K562 (cell line): Measurements from ENCODE around the gene TMC2. TPM values are rescaled to one million over a fixed set of nuclear protein-coding genes. Genes with fewer than 3 reads are reported as not detected.

Experiments
- ARID2 ChIP-seq: fragments of 450-650 bp; IDR thresholded peaks from 2 replicates; pipeline ENCODE4 v1.6.1; 2017; ENCODE audit warnings: antibody characterized with exemption, mild to moderate bottlenecking
- KHSRP ChIP-seq: fragments of 450-650 bp; IDR thresholded peaks from 2 replicates; pipeline ENCODE4 v1.6.1; 2017
- NR3C1 ChIP-seq: sonication (generic); formaldehyde crosslinking; IDR thresholded peaks from 2 replicates; pipeline ENCODE4 v1.8.1; 2022; ENCODE audit warnings: missing genetic modification reagents
- TBP ChIP-seq: optimal IDR thresholded peaks from 2 replicates; pipeline ENCODE3; 2011; ENCODE audit warnings: low read depth, low read length, improper control_type of control experiment
- ZNF232 ChIP-seq: sonication (generic); formaldehyde crosslinking; IDR thresholded peaks from 2 replicates; pipeline ENCODE4 v1.8.0; 2022; ENCODE audit warnings: mild to moderate bottlenecking, missing genetic modification reagents
- ZNF77 ChIP-seq: fragments of 250-450 bp; sonication (Bioruptor Pico); IDR thresholded peaks from 2 replicates; pipeline ENCODE4 v1.5.0; 2020
- polyA plus RNA-seq, 8 experiments: library from polyadenylated mRNA; depleted of rRNA in 4 of 8; stranded (reverse) in 5 of 8; unstranded in 3 of 8; fragments of >200 nt; fragmentation: Nextera tagmentation in 2 of 8; fragmentation: Illumina TruSeq in 1 of 8; extraction: Ambion mirVana in 2 of 8; extraction: Trizol in 1 of 8; gene quantifications; 2 replicates each; pipeline versions ENCODE4 v1.2.1 to v1.2.3, GENCODE V29; 2011 to 2014; ENCODE audit warnings: inconsistent platforms in 1 of 8, missing spikeins in 1 of 8
- total RNA-seq, 7 experiments: library from RNA; depleted of rRNA in 6 of 7; stranded (reverse); fragments of >200 nt in 6 of 7; fragmentation: Illumina TruSeq in 2 of 7; extraction: Trizol in 2 of 7; gene quantifications; 2 replicates each; pipeline versions ENCODE4 v1.2.1 to v1.2.3, GENCODE V29; 2011 to 2021; ENCODE audit warnings: low replicate concordance in 1 of 7
- TF ChIP-seq, protein P1 (sequence below): fragments of 450-650 bp; IDR thresholded peaks from 2 replicates; pipeline ENCODE4 v1.6.1; 2016; ENCODE audit warnings: low read depth
- TF ChIP-seq, protein P2 (sequence below): fragments of 250-450 bp; sonication (Bioruptor Pico); IDR thresholded peaks from 2 replicates; pipeline ENCODE4 v1.5.1; 2021; ENCODE audit warnings: mild to moderate bottlenecking
- TF ChIP-seq, protein P3 (sequence below): fragments of 200-800 bp; sonication (Bioruptor generic); IDR thresholded peaks from 2 replicates; pipeline ENCODE4 v1.6.1; 2017; ENCODE audit warnings: missing genetic modification characterization, missing compliant biosample characterization

TMC2 gene
- total and polyA plus RNA-seq, 9 of the 15 experiments (the other 6 are each of a cell fraction or from before 2014, with no cell fraction given): not detected

DNA sequence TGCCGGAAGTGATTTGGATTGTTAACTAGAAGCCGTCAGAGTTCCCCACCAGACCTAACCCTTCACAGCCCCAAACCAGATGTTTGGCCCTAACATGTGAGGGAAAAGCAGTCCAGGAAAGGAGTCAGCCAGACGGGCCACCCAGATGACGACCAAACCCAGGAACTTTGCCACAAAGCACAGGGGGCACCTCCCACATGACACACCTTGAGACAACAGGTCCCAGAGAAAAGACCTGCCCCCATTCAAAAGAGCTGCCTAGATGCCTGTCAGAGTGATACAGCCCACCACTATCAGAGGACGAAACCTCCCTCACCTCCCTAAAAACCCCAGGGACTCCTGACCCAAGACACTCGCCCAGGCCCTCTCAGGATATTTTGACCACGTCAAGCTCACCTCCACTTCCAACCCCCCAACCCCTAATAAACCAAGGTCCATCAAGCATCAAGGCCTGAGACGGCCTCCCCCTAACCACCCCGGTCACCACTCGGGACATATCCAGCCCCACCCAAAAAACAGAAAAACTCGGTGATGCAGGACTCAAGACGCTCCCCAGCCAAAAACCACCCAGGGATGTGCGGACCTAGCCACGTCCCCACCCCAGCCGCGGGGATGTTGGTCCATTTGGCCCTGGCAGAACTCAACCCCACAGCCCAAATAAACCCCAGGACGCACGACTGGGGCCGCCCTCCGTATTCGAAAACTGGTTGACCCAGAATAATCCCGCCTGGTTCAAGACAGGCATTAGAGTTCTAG lies 28.3 kb upstream of the TMC2 start (continued):
- TF ChIP-seq, protein P1, sequence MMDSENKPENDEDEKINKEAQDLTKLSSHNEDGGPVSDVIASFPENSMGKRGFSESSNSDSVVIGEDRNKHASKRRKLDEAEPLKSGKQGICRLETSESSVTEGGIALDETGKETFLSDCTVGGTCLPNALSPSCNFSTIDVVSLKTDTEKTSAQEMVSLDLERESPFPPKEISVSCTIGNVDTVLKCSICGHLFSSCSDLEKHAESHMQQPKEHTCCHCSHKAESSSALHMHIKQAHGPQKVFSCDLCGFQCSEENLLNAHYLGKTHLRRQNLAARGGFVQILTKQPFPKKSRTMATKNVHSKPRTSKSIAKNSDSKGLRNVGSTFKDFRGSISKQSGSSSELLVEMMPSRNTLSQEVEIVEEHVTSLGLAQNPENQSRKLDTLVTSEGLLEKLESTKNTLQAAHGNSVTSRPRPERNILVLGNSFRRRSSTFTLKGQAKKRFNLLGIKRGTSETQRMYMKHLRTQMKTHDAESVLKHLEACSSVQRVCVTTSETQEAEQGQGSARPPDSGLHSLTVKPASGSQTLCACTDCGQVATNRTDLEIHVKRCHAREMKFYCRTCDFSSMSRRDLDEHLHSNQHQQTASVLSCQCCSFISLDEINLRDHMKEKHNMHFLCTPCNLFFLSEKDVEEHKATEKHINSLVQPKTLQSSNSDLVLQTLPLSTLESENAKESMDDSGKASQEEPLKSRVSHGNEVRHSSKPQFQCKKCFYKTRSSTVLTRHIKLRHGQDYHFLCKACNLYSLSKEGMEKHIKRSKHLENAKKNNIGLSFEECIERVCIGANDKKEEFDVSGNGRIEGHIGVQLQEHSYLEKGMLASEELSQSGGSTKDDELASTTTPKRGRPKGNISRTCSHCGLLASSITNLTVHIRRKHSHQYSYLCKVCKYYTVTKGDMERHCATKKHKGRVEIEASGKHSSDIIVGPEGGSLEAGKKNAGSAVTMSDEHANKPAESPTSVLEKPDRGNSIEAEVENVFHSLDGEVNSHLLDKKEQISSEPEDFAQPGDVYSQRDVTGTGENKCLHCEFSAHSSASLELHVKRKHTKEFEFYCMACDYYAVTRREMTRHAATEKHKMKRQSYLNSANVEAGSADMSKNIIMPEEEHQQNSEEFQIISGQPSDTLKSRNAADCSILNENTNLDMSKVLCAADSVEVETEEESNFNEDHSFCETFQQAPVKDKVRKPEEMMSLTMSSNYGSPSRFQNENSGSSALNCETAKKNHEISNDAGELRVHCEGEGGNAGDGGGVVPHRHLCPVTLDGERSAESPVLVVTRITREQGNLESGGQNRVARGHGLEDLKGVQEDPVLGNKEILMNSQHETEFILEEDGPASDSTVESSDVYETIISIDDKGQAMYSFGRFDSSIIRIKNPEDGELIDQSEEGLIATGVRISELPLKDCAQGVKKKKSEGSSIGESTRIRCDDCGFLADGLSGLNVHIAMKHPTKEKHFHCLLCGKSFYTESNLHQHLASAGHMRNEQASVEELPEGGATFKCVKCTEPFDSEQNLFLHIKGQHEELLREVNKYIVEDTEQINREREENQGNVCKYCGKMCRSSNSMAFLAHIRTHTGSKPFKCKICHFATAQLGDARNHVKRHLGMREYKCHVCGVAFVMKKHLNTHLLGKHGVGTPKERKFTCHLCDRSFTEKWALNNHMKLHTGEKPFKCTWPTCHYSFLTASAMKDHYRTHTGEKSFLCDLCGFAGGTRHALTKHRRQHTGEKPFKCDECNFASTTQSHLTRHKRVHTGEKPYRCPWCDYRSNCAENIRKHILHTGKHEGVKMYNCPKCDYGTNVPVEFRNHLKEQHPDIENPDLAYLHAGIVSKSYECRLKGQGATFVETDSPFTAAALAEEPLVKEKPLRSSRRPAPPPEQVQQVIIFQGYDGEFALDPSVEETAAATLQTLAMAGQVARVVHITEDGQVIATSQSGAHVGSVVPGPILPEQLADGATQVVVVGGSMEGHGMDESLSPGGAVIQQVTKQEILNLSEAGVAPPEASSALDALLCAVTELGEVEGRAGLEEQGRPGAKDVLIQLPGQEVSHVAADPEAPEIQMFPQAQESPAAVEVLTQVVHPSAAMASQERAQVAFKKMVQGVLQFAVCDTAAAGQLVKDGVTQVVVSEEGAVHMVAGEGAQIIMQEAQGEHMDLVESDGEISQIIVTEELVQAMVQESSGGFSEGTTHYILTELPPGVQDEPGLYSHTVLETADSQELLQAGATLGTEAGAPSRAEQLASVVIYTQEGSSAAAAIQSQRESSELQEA: no peak
- TF ChIP-seq ZNF77 (CRISPR knock-in tag) (no peak), ARID2 (no peak), TBP (peak; percentile 22), NR3C1 (CRISPR knock-in tag) (no peak), ZNF232 (0 out of 2 replicates have a peak, but pooled peaks have one; percentile 19), KHSRP (no peak)
- TF ChIP-seq, protein P2, sequence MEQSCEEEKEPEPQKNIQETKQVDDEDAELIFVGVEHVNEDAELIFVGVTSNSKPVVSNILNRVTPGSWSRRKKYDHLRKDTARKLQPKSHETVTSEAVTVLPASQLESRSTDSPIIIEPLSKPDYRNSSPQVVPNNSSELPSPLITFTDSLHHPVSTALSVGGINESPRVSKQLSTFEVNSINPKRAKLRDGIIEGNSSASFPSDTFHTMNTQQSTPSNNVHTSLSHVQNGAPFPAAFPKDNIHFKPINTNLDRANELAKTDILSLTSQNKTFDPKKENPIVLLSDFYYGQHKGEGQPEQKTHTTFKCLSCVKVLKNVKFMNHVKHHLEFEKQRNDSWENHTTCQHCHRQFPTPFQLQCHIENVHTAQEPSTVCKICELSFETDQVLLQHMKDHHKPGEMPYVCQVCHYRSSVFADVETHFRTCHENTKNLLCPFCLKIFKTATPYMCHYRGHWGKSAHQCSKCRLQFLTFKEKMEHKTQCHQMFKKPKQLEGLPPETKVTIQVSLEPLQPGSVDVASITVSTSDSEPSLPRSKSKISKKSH: no peak
- TF ChIP-seq, protein P3, sequence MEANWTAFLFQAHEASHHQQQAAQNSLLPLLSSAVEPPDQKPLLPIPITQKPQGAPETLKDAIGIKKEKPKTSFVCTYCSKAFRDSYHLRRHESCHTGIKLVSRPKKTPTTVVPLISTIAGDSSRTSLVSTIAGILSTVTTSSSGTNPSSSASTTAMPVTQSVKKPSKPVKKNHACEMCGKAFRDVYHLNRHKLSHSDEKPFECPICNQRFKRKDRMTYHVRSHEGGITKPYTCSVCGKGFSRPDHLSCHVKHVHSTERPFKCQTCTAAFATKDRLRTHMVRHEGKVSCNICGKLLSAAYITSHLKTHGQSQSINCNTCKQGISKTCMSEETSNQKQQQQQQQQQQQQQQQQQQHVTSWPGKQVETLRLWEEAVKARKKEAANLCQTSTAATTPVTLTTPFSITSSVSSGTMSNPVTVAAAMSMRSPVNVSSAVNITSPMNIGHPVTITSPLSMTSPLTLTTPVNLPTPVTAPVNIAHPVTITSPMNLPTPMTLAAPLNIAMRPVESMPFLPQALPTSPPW (CRISPR knock-in tag): 0 out of 2 replicates have a peak, but pooled peaks have one; percentile 6
